Measurements from ENCODE around the gene PLA2G15. TPM values are rescaled to one million over a fixed set of nuclear protein-coding genes. Genes with fewer than 3 reads are reported as not detected.
A peak's percentile ranks its signal among the peaks of the same experiment; 100 is the strongest.

Gene PLA2G15
- total RNA-seq, 1 experiment from 2014 or later = 33.2 TPM

GRCh38 chr16:68233085-68233834, 11.9 kb upstream of the PLA2G15 start:
- H3K27ac Mint-ChIP-seq (ENCODE audit: unreplicated experiment) = peak overlapping the region; percentile 98
- H3K27me3 ChIP-seq (replicated peaks; ENCODE audit: control insufficient read depth, insufficient read depth, low read length) = no peaks in the 10 kb centered on the region
- no peak for TF ChIP-seq CTCF (IDR thresholded peaks at IDR 0.05; ENCODE audit: insufficient read depth in 1 of 2, low read depth in 1 of 2, low read length in 1 of 2, severe bottlenecking in 1 of 2, unreplicated experiment in 1 of 2)
- BruUV-seq (replicated peaks) = no TSS peak
- H3K9me3 ChIP-seq = no peaks in the 10 kb centered on the region; the same call in 1 of the 2 replicates
- no peaks in the 10 kb centered on the region for H3K27me3 Mint-ChIP-seq (ENCODE audit: insufficient read depth, unreplicated experiment)
- DNase-seq = no peak
- H3K4me1 Mint-ChIP-seq (ENCODE audit: low read depth, unreplicated experiment) = peaks cover 25% of the 10 kb centered on the region
- intact Hi-C loops (cut with micrococcal nuclease; ENCODE audit: unreplicated experiment) = no loop called here
- POLR2A ChIA-PET = interaction anchor here (0.6 to 1.0 kb wide), 2 partner anchors 16 to 33 kb away, joined by 3 to 7 read pairs; no protein-coding TSS in a partner anchor
- H3K9me3 Mint-ChIP-seq (ENCODE audit: unreplicated experiment) = no peaks in the 10 kb centered on the region
- H3K36me3 Mint-ChIP-seq (ENCODE audit: insufficient read depth, unreplicated experiment) = peaks cover 92% of the 10 kb centered on the region
- H3K4me1 ChIP-seq = peaks cover 18% of the 10 kb centered on the region
- H3K4me3 ChIP-seq (ENCODE audit: low read depth, low read length) = peak overlapping the region; percentile 79
- CTCF ChIA-PET = interaction anchor here (0.6 kb wide), 2 partner anchors 170 to 230 kb away, joined by 3 to 5 read pairs; no protein-coding TSS in a partner anchor
- H3K4me3 Mint-ChIP-seq (ENCODE audit: unreplicated experiment) = peak overlapping the region; percentile 81
- peaks cover 9% of the 10 kb centered on the region for H3K36me3 ChIP-seq (ENCODE audit: control insufficient read depth, insufficient read depth, low read length)

GRCh38 chr16:68233835-68234187, 11.4 kb upstream of the PLA2G15 start:
- H3K27ac Mint-ChIP-seq (ENCODE audit: unreplicated experiment) = peak overlapping the region; percentile 98
- ChIA-PET CTCF (interaction anchor here (0.6 to 1.1 kb wide), 5 partner anchors 24 to 231 kb away, joined by 3 to 6 read pairs (median 3); no protein-coding TSS in a partner anchor), POLR2A (interaction anchor here (0.6 to 1.1 kb wide), 3 partner anchors 16 to 77 kb away, joined by 3 to 7 read pairs (median 3); partner anchors contain the start of genes PRMT7 and SLC7A6OS)
- peaks cover 91% of the 10 kb centered on the region for H3K36me3 Mint-ChIP-seq (ENCODE audit: insufficient read depth, unreplicated experiment)
- peaks cover 18% of the 10 kb centered on the region for H3K4me1 ChIP-seq
- no TSS peak for BruUV-seq (replicated peaks)
- intact Hi-C loops (cut with micrococcal nuclease; ENCODE audit: unreplicated experiment) = loop anchor here (1.0 to 2.0 kb wide), 2 partner anchors 149 to 241 kb away; partner anchors contain the start of gene NFATC3
- peak overlapping the region; percentile 79 for H3K4me3 ChIP-seq (ENCODE audit: low read depth, low read length)
- no peaks in the 10 kb centered on the region for H3K27me3 ChIP-seq (replicated peaks; ENCODE audit: control insufficient read depth, insufficient read depth, low read length)
- H3K36me3 ChIP-seq (ENCODE audit: control insufficient read depth, insufficient read depth, low read length) = peaks cover 9% of the 10 kb centered on the region
- no peak for DNase-seq
- no peaks in the 10 kb centered on the region for H3K27me3 Mint-ChIP-seq (ENCODE audit: insufficient read depth, unreplicated experiment)
- no peaks in the 10 kb centered on the region; the same call in 1 of the 2 replicates for H3K9me3 ChIP-seq
- peak overlapping the region; percentile 81 for H3K4me3 Mint-ChIP-seq (ENCODE audit: unreplicated experiment)
- H3K4me1 Mint-ChIP-seq (ENCODE audit: low read depth, unreplicated experiment) = peaks cover 25% of the 10 kb centered on the region
- H3K9me3 Mint-ChIP-seq (ENCODE audit: unreplicated experiment) = no peaks in the 10 kb centered on the region
- TF ChIP-seq CTCF (IDR thresholded peaks at IDR 0.05; ENCODE audit: insufficient read depth in 1 of 2, low read depth in 1 of 2, low read length in 1 of 2, severe bottlenecking in 1 of 2, unreplicated experiment in 1 of 2) = no peak

Measured in Caco-2 (cell line).